GM12878 (cell line): Measurements from ENCODE around the gene TBXAS1. TPM values are rescaled to one million over a fixed set of nuclear protein-coding genes. Genes with fewer than 3 reads are reported as not detected.

ENCODE experiments used
- ATAC-seq: fragments of 200-7000 bp; cut with Tn5 transposase; 3 replicates; pipeline ENCODE4 v1.9.1; 2020; ENCODE audit warnings: mild to moderate bottlenecking, moderate library complexity
- BruUV-seq: library from RNA; stranded (reverse); fragments of 400-500 nt; replicated peaks from 2 replicates; lab custom pipeline; 2021; lab: Mats Ljungman, UMichigan
- CTCF ChIA-PET: fragments of 300-600 bp; sonication (Branson Sonifier 250); formaldehyde crosslinking; extraction: SDS; loops from one replicate; lab custom pipeline; 2021; ENCODE audit warnings: inconsistent platforms; lab: Yijun Ruan, JAX
- POLR2A ChIA-PET: fragments of 350-600 bp; formaldehyde crosslinking; extraction: SDS; loops from one replicate; lab custom pipeline; 2021; ENCODE audit warnings: inconsistent platforms; lab: Charles Lee
- RAD21 ChIA-PET: fragments of 300-600 bp; sonication (Branson Sonifier 250); formaldehyde crosslinking; loops from one replicate; lab custom pipeline; 2023; ENCODE audit warnings: antibody characterized with exemption; ENCODE audit not compliant: unreplicated experiment; lab: Charles Lee
- SMC1A ChIA-PET: fragments of 300-600 bp; sonication (Branson Sonifier 250); formaldehyde crosslinking; loops from one replicate; lab custom pipeline; 2023; ENCODE audit not compliant: unreplicated experiment, uncharacterized antibody; lab: Charles Lee
- DNase-seq: peaks from one replicate; pipeline ENCODE4 v3.0.0-alpha.2; 2011; ENCODE audit warnings: low read depth, low spot score
- FAIRE-seq: peaks from 3 replicates; lab custom pipeline; 2011; peaks lifted over from hg19 to GRCh38; lab: Jason Lieb, UNC
- H2AFZ ChIP-seq: 2 replicates; pipeline ENCODE4 v1.6.0; 2011; ENCODE audit warnings: low read depth, low read length, control low read depth; ENCODE audit not compliant: control insufficient read depth
- H3K27ac ChIP-seq: 2 replicates; pipeline ENCODE4 v1.5.1; 2011; ENCODE audit warnings: control low read depth; ENCODE audit not compliant: control insufficient read depth, insufficient read depth
- H3K27me3 ChIP-seq, 2 experiments: replicated peaks in 1 of 2; 2 replicates each; pipeline versions ENCODE4 v1.6.0 to v1.6.1; 2011; ENCODE audit warnings: low read length in 1 of 2; ENCODE audit not compliant: control insufficient read depth in 2 of 2, insufficient read depth in 2 of 2
- H3K36me3 ChIP-seq, 2 experiments: 2 replicates each; pipeline ENCODE4 v1.5.1; 2011; ENCODE audit warnings: low read length in 1 of 2; ENCODE audit not compliant: control insufficient read depth in 2 of 2, insufficient read depth in 2 of 2
- H3K4me1 ChIP-seq: 2 replicates; pipeline ENCODE4 v1.6.1; 2011; ENCODE audit warnings: mild to moderate bottlenecking, low read length, moderate library complexity, mixed read lengths; ENCODE audit not compliant: control insufficient read depth, insufficient read depth
- H3K4me2 ChIP-seq: 2 replicates; pipeline ENCODE4 v1.6.0; 2011; ENCODE audit warnings: control low read depth; ENCODE audit not compliant: control insufficient read depth, insufficient read depth
- H3K4me3 ChIP-seq: fragments of 200-600 bp; sonication (generic); 2 replicates; pipeline ENCODE4 v1.5.1; 2016
- H3K79me2 ChIP-seq: 2 replicates; pipeline ENCODE4 v1.6.0; 2011; ENCODE audit warnings: low read length; ENCODE audit not compliant: control insufficient read depth, insufficient read depth
- H3K9ac ChIP-seq: 2 replicates; pipeline ENCODE4 v1.8.0; 2011; ENCODE audit warnings: low read length, control low read depth, mixed read lengths; ENCODE audit not compliant: control insufficient read depth, insufficient read depth
- H3K9me3 ChIP-seq: replicated peaks from 3 replicates; pipeline ENCODE4 v1.5.1; 2011; ENCODE audit warnings: mild to moderate bottlenecking, low read length; ENCODE audit not compliant: control insufficient read depth, insufficient read depth
- H4K20me1 ChIP-seq: 2 replicates; pipeline ENCODE4 v1.6.0; 2011; ENCODE audit not compliant: control insufficient read depth, insufficient read depth
- GABPA ChIP-seq: IDR thresholded peaks from 2 replicates; pipeline ENCODE4 v1.6.1; 2014; ENCODE audit warnings: antibody characterized with exemption, low read depth, mild to moderate bottlenecking, inconsistent platforms
- POLR2AphosphoS2 ChIP-seq: IDR thresholded peaks from 2 replicates; pipeline ENCODE4 v1.6.1; 2011; ENCODE audit warnings: low read depth, mild to moderate bottlenecking, low read length, improper control_type of control experiment, moderate library complexity
- SREBF2 ChIP-seq: IDR thresholded peaks from 2 replicates; pipeline ENCODE4 v1.6.1; 2012; ENCODE audit warnings: mild to moderate bottlenecking, low read length
- SUPT20H ChIP-seq: IDR thresholded peaks from 2 replicates; pipeline ENCODE4 v1.6.1; 2011; ENCODE audit warnings: low read depth, mild to moderate bottlenecking, low read length, moderate library complexity, borderline replicate concordance; ENCODE audit not compliant: control insufficient read depth
- TBL1XR1 ChIP-seq: IDR thresholded peaks from 2 replicates; pipeline ENCODE4 v1.6.1; 2012; ENCODE audit warnings: low read depth, low read length, improper control_type of control experiment
- TCF3 ChIP-seq: IDR thresholded peaks from 2 replicates; pipeline ENCODE4 v1.6.1; 2012; ENCODE audit warnings: low read depth, mild to moderate bottlenecking, low read length, borderline replicate concordance; ENCODE audit not compliant: insufficient read depth
- WGBS: methylation state at CpG from one replicate; pipeline ENCODE4 v1.1.6; 2016; ENCODE audit warnings: low lambda C conversion rate; ENCODE audit not compliant: insufficient replicate concordance, insufficient coverage; ENCODE audit errors: missing lambda C conversion rate; 5-methylcytosine and 5-hydroxymethylcytosine counted together
- in situ Hi-C: fragments of 300-500 bp; cut with MboI; formaldehyde crosslinking; loops from 9 replicates; pipeline ENCODE4 v1.14.3; 2018; ENCODE audit warnings: mixed read lengths
- intact Hi-C: fragments of 100-400 bp; cut with micrococcal nuclease; formaldehyde crosslinking; loops from one replicate; pipeline ENCODE4 v1.14.2; 2022; ENCODE audit not compliant: unreplicated experiment
- polyA plus RNA-seq, 11 experiments: library from polyadenylated mRNA; depleted of rRNA in 4 of 11; unstranded in 6 of 11; stranded (reverse) in 5 of 11; fragments of >200 nt; fragmentation: Nextera tagmentation in 4 of 11; fragmentation: Illumina TruSeq in 1 of 11; extraction: Ambion mirVana in 4 of 11; extraction: Trizol in 1 of 11; gene quantifications; 1 replicate in 1 of 11; 2 replicates in 10 of 11; pipeline versions ENCODE4 v1.2.1 to v1.2.3, GENCODE V29; 2011 to 2016; ENCODE audit warnings: inconsistent platforms in 2 of 11, missing spikeins in 2 of 11, low read depth in 1 of 11
- total RNA-seq, 4 experiments: library from RNA; depleted of rRNA in 3 of 4; stranded (reverse); fragments of >200 nt in 3 of 4; fragmentation: Illumina TruSeq in 1 of 4; extraction: Trizol in 1 of 4; gene quantifications; 2 replicates each; pipeline versions ENCODE4 v1.2.1 to v1.2.3, GENCODE V29; 2013 to 2021
- TF ChIP-seq, protein P1 (sequence below), 3 experiments: IDR thresholded peaks in 2 of 3; conservative IDR thresholded peaks in 1 of 3; 2 replicates each; pipeline ENCODE4 v1.5.1; 2011; ENCODE audit warnings: low read depth in 3 of 3, low read length in 3 of 3, mild to moderate bottlenecking in 3 of 3, control low read depth in 2 of 3, moderate library complexity in 2 of 3, inconsistent platforms in 1 of 3, mixed read lengths in 1 of 3; ENCODE audit not compliant: control insufficient read depth in 2 of 3, insufficient read depth in 1 of 3; ENCODE audit errors: extremely low read depth in 1 of 3

Gene TBXAS1
- total and polyA plus RNA-seq, 10 of the 15 experiments (the other 5 are each of a cell fraction or from before 2014, with no cell fraction given), result 1.5 to 32.7 (median 16.3) TPM

DNA sequence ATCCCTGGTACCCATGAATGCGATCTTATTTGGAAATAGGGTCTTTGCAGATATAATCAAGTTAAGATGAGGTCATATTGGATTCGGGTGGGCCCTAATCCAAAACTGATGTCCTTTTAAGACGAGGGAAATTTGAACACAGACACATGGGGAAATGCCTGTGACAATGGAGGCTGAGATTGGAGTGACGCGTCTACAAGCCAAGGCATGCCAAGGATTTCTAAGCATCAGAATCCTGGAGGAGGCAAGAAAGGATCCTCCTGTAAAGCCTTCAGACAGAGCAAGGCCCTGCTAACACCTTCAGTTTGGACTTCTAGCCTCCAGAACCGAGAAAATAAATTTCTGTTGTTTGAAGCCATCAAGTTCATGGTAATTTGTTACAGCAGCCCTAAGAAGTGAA, 215.2 kb downstream of the TBXAS1 start:
- Histone ChIP-seq H3K79me2 (no peaks in the 10 kb centered on the region), H3K4me1 (no peaks in the 10 kb centered on the region), H3K27ac (no peak overlapping the region), H3K36me3 (peaks cover 0 to 3% of the 10 kb centered on the region in 2 experiments; a peak in 1 of 4 replicates), H3K4me2 (no peak overlapping the region), H2AFZ (no peak overlapping the region), H3K9ac (no peak overlapping the region), H3K9me3 (no peaks in the 10 kb centered on the region), H4K20me1 (no peaks in the 10 kb centered on the region), H3K27me3 (no peaks in the 10 kb centered on the region), H3K4me3 (no peak overlapping the region)
- ChIA-PET POLR2A (no interaction called here), CTCF (interaction anchor here (1.2 kb wide), 1 partner anchor 442 kb away, joined by 4 read pairs; no protein-coding TSS in a partner anchor), SMC1A (interaction anchor here (0.6 kb wide), 1 partner anchor 140 kb away, joined by 3 read pairs; no protein-coding TSS in a partner anchor), RAD21 (no interaction called here)
- intact Hi-C loops, result no loop called here
- 79% methylated on average over 6 of the region's 6 CpGs for WGBS
- BruUV-seq, result no TSS peak
- DNase-seq, result no peak
- FAIRE-seq, result no peak
- in situ Hi-C loops, result no loop called here
- TF ChIP-seq TBL1XR1 (no peak), SUPT20H (no peak), GABPA (no peak), POLR2AphosphoS2 (no peak), TCF3 (no peak), SREBF2 (no peak)
- TF ChIP-seq, protein P1, sequence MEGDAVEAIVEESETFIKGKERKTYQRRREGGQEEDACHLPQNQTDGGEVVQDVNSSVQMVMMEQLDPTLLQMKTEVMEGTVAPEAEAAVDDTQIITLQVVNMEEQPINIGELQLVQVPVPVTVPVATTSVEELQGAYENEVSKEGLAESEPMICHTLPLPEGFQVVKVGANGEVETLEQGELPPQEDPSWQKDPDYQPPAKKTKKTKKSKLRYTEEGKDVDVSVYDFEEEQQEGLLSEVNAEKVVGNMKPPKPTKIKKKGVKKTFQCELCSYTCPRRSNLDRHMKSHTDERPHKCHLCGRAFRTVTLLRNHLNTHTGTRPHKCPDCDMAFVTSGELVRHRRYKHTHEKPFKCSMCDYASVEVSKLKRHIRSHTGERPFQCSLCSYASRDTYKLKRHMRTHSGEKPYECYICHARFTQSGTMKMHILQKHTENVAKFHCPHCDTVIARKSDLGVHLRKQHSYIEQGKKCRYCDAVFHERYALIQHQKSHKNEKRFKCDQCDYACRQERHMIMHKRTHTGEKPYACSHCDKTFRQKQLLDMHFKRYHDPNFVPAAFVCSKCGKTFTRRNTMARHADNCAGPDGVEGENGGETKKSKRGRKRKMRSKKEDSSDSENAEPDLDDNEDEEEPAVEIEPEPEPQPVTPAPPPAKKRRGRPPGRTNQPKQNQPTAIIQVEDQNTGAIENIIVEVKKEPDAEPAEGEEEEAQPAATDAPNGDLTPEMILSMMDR (IDR thresholded peaks at IDR 0.05 in 2 of 3, conservative IDR thresholded peaks at IDR 0.05 in 1 of 3; ENCODE audit: control insufficient read depth in 2 of 3, extremely low read depth in 1 of 3, insufficient read depth in 1 of 3, low read depth in 3 of 3, low read length in 3 of 3), result no peak
- ATAC-seq, result no peak
